Lower leg skin (tissue), 4 donors: ENCODE measurements around the gene PROSER2. TPM values are rescaled to one million over a fixed set of nuclear protein-coding genes. Genes with fewer than 3 reads are reported as not detected.
A peak's percentile ranks its signal among the peaks of the same experiment; 100 is the strongest.

Experiments
- DNase-seq, 2 donors: peaks; one replicate each; pipeline ENCODE4 v3.0.0-alpha.2; 2019; ENCODE audit warnings: low spot score in 2 of 2
- H3K4me3 ChIP-seq: fragments of 200-600 bp; sonication (generic); 2 replicates; pipeline ENCODE4 v1.5.1; 2017; ENCODE audit warnings: mild to moderate bottlenecking, low read depth; ENCODE audit not compliant: poor library complexity, severe bottlenecking
- POLR2A ChIP-seq, 2 donors: fragments of 450-650 bp; IDR thresholded peaks; one replicate each; pipeline ENCODE4 v1.6.1; 2016 to 2017; ENCODE audit warnings: antibody characterized with exemption in 2 of 2, mild to moderate bottlenecking in 1 of 2, moderate library complexity in 1 of 2
- WGBS, 2 donors: methylation state at CpG; one replicate each; pipeline ENCODE4 v1.1.5; 2018; 5-methylcytosine and 5-hydroxymethylcytosine counted together
- intact Hi-C: fragments of 100-400 bp; cut with DNase I; formaldehyde crosslinking; loops from one replicate; pipeline ENCODE4 v1.15.0; 2023; ENCODE audit warnings: low total_unique reads
- total RNA-seq, 4 donors: library from RNA; depleted of rRNA; stranded (reverse); fragments of >200 nt; gene quantifications; one replicate each; pipeline ENCODE4 v1.1.0, GENCODE V29; 2016
- TF ChIP-seq, protein P1 (sequence below), 3 donors: fragments of 450-650 bp; IDR thresholded peaks; one replicate each; pipeline ENCODE4 v1.5.1; 2016; ENCODE audit warnings: antibody characterized with exemption in 3 of 3, mild to moderate bottlenecking in 3 of 3, moderate library complexity in 2 of 3

Gene PROSER2
- total RNA-seq, 4 donors from 2014 or later: 5.6 to 14.7 (median 9.1) TPM

DNA sequence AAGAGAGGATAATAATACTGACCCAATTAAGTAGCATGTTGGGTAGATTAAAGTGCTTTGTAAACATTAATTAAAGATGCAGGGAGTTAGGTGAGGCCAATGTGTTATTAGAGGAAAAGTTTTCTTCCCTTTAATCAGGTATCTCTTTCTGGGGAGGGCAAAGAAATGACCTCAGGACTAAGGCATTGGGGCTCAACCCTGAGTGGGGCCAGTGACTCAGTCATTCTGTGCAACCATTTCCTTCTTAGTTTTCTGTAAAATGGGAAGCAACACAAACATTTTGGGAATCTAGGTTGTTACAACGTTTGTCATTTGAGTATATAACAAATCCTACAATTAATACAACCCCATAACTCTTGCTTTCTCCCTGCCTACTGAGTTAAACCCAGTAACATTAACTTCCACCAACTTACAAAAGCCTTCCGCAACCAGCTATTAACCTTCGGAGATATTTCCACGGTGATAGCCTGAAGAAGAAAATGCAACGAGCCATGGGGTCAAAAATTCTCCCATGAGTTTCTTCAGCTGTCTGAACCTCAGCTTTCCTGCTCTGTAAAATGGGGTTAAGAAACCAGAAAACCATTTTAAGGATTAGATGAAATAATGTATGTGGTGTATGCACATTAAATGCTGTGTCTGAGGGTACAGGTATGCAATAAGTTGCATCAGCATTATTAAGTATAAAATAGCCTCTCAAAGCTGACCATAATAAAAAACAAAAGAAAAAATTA is 965 bp upstream of the PROSER2 start:
- WGBS, 2 donors: 79 to 80% methylated on average over 5 of the region's 5 CpGs
- DNase-seq: no peak
- H3K4me3 ChIP-seq: no peak overlapping the region
- intact Hi-C loops: no loop called here
- TF ChIP-seq, protein P1, sequence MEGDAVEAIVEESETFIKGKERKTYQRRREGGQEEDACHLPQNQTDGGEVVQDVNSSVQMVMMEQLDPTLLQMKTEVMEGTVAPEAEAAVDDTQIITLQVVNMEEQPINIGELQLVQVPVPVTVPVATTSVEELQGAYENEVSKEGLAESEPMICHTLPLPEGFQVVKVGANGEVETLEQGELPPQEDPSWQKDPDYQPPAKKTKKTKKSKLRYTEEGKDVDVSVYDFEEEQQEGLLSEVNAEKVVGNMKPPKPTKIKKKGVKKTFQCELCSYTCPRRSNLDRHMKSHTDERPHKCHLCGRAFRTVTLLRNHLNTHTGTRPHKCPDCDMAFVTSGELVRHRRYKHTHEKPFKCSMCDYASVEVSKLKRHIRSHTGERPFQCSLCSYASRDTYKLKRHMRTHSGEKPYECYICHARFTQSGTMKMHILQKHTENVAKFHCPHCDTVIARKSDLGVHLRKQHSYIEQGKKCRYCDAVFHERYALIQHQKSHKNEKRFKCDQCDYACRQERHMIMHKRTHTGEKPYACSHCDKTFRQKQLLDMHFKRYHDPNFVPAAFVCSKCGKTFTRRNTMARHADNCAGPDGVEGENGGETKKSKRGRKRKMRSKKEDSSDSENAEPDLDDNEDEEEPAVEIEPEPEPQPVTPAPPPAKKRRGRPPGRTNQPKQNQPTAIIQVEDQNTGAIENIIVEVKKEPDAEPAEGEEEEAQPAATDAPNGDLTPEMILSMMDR (IDR thresholded peaks at IDR 0.05): no peak
- no peak for TF ChIP-seq POLR2A (IDR thresholded peaks at IDR 0.05)

DNA sequence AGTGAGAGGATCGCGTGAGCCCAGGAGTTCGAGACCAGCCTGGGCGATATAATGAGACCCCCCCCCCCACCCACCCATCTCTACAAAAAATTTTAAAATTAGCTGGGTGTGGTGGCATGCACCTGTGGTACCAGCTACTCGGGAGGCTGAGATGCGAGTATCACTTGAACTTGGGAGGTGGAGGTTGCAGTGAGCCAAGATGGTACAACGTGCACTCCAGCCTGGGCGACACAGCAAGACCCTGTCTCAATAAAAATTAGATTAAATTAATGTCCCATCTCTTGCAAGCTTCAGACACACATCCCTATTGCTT is 391 bp upstream of the PROSER2 start:
- H3K4me3 ChIP-seq: no peak overlapping the region
- DNase-seq: no peak
- no peak for TF ChIP-seq POLR2A (IDR thresholded peaks at IDR 0.05)
- TF ChIP-seq, protein P1 (IDR thresholded peaks at IDR 0.05): no peak
- intact Hi-C loops: no loop called here
- WGBS, 2 donors: 61 to 66% methylated on average over 7 of the region's 8 CpGs

DNA sequence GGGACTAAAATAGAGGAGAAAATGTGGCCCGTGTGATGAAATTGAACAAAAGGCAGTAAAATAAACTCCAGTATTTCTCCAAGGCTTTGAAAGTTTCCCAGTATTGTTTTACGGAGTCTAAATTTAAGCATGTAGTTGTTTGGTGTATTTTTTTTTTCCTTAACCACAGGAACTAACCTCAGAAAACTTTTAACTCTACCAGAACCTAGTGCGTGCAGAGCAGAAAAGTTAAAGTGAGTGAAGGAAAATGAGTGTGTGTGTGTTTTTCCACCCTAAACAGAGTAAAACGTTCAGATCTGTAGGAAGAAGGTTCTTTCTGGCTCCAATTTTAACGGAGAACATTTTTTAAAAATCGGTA is 812 bp downstream of the PROSER2 start:
- intact Hi-C loops: no loop called here
- no peak for DNase-seq
- 4 to 6% methylated on average over 6 of the region's 6 CpGs for WGBS, 2 donors
- peak overlapping the region; percentile 73 for H3K4me3 ChIP-seq
- TF ChIP-seq, protein P1 (IDR thresholded peaks at IDR 0.05): no peak
- no peak for TF ChIP-seq POLR2A (IDR thresholded peaks at IDR 0.05)

DNA sequence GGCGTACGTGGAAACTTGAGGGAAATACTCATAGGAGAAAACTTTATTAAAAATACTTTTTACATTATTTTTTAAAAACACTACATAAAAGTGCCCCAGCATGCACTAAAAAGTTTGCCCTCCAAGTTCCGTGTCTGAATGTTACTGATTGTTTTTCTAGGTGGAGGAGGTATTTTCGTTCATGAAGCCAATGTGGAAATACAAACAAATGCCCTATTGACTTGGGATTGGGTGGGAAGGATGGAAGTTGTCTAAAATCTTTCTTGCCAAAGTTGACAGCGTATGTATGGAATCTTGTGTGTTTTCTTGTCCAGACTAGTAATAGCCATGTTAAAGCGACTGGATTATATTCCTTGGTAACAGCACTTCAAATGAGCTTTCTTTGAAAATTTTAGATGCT is 1.2 kb downstream of the PROSER2 start:
- no peak overlapping the region for H3K4me3 ChIP-seq
- WGBS, 2 donors: 24 to 25% methylated on average over 6 of the region's 6 CpGs
- no peak for DNase-seq
- no peak for TF ChIP-seq POLR2A (IDR thresholded peaks at IDR 0.05)
- TF ChIP-seq, protein P1 (IDR thresholded peaks at IDR 0.05): no peak
- intact Hi-C loops: no loop called here

DNA sequence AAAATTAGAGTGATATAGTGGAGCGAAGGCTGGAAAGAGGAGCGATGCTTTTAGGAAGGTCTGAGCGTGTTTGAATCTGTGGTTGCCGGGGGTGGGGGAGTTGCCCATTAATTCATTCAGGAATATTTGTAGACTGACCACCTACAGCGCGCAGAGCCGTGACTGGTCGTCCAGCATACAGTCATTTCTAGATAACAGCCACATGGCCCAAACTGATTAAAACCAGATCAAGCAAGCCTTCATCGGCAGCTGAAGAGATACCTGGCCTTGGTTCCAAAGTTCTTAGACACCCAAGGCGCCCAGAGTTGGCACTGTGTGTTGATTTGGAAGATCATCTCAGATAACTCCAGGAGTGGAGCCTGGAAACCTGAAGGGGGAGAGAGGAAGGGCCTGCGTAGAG is 1.7 kb downstream of the PROSER2 start:
- intact Hi-C loops: no loop called here
- no peak overlapping the region for H3K4me3 ChIP-seq
- WGBS, 2 donors: 63 to 69% methylated on average over 11 of the region's 11 CpGs
- no peak for DNase-seq
- TF ChIP-seq POLR2A (IDR thresholded peaks at IDR 0.05): no peak

DNA sequence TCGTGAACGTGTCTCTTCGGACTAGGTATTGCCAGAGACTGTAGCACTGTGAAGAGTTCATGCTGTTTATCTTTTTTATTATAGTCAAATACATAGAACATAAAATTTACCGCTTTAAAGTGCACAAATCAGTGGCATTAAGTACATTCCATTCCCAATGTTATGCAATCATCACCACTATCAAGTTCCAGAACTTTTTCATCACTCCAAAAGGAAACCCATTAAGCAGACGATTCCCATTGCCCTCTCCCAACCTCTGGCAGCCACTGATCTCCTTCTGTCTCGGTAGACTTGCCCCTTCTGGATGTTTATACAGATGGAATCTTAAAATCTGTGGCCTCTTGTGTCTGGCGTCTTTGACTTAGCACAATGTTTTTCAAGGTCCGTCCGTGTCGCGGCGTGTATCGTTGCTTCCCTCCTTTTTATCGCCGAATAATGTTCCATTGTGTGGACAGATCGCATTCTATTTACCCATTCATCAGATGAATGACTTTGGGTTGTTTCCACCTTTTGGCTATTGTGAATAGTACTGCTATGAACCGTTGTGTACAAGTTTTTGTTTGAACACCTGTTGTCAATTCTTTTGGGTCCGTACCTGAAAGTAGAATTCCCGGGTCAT is 2.7 kb downstream of the PROSER2 start:
- no peak overlapping the region for H3K4me3 ChIP-seq
- 81% methylated on average over 19 of the region's 19 CpGs for WGBS, 2 donors
- intact Hi-C loops: no loop called here

More for the DNA sequence above, 2.7 kb downstream of the PROSER2 start:
- TF ChIP-seq, protein P1 (IDR thresholded peaks at IDR 0.05): no peak
- no peak for TF ChIP-seq POLR2A (IDR thresholded peaks at IDR 0.05)
- no peak for DNase-seq
